Activated T-helper 1 cell treated with Interleukin-2 at 50 U/mL for 16 hours (primary cell): ENCODE measurements around the gene LRIT3.

Experiments used
- DNase-seq: peaks from one replicate; pipeline ENCODE4 v3.0.0-alpha.2; 2020; ENCODE audit warnings: low read depth

Gene LRIT3, protein sequence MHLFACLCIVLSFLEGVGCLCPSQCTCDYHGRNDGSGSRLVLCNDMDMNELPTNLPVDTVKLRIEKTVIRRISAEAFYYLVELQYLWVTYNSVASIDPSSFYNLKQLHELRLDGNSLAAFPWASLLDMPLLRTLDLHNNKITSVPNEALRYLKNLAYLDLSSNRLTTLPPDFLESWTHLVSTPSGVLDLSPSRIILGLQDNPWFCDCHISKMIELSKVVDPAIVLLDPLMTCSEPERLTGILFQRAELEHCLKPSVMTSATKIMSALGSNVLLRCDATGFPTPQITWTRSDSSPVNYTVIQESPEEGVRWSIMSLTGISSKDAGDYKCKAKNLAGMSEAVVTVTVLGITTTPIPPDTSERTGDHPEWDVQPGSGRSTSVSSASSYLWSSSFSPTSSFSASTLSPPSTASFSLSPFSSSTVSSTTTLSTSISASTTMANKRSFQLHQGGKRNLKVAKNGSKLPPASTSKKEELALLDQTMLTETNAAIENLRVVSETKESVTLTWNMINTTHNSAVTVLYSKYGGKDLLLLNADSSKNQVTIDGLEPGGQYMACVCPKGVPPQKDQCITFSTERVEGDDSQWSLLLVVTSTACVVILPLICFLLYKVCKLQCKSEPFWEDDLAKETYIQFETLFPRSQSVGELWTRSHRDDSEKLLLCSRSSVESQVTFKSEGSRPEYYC

DNA sequence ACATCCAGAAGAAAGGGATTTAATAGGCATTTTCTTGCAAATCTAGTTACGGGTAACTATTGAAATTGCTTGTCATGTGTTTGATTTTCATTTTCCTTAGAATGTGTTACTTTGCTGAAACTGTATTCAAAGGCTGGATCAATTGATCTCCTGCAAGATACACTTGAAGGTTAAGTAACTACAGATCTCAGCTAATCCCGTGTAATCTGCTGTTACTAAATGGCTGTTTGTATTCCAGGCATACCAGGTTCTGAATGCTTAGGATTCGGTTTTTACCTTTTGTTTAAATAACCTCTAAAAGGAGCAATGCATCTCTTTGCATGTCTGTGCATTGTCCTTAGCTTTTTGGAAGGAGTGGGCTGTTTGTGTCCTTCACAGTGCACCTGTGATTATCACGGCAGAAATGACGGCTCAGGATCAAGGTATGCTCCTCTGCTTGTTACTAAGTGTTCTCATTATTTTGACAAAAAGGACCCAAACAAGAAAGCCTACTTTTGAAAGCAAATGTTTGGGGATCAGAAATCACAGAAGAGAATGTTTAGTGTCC lies at the start of gene LRIT3:
TSS of gene LRIT3 (plus strand) at position 212 of the 547 bp plus-strand sequence. CDS start at position 307, 95 bp downstream.
- no peak for DNase-seq

DNA sequence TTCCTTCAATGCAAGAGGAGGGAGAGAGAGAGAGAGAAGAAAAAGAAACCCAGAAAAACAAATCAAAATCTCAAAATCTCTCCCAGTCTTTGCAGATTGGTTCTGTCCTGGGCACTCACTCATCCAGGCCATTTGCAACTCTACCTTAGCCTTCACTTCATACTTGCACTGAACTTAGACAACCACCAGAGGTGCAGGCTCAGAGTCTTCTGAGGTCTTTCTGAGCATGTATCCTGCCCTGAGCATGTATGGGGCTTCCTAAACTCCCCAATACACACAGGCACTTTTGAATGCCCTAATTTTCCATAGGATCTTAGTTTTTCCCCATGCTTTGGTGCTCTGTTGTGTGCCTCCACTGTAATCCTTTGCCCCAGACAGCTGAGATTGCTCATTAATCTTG lies 49.0 kb upstream of the LRIT3 start:
- no peak for DNase-seq

- no peak for DNase-seq
Measured at GRCh38 chr4:109801099-109801789, 46.7 kb upstream of the LRIT3 start.

- no peak for DNase-seq
Measured at GRCh38 chr4:109801895-109802319, 46.0 kb upstream of the LRIT3 start, which contains the start of gene CFI. TSS of gene CFI (minus strand) at chr4:109801999. CDS start at chr4:109801971, 28 bp downstream.

DNA sequence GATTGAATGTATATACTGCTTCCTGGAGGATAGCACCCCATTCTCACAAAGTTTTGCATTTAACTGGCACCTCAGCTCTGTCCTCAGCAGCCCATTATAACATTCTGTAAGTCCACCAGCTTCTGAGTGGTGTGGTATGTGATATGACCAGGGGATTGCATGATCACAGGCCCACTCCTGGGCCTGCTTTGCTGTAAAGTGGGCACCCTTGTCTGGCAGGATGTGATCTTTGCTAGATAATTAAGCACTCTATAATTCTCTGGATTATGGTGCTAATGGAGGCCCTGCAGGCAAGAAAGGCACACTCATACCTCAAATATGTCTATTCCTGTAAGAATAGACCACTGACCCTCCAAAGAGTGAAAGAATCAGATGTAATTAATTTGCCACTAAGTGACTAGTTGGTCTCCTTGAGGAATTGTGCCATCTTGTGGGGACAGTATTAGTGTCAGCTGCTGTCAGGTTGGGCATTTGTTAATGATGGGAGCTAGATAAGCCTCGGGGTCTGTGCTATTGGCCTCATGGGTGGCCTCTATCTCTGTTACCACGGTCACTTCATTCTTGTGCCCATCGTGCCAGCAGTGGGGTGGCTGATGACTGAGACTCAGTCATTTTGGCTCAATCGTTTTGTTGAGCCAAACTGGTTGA lies 43.9 kb upstream of the LRIT3 start:
- no peak for DNase-seq

DNA sequence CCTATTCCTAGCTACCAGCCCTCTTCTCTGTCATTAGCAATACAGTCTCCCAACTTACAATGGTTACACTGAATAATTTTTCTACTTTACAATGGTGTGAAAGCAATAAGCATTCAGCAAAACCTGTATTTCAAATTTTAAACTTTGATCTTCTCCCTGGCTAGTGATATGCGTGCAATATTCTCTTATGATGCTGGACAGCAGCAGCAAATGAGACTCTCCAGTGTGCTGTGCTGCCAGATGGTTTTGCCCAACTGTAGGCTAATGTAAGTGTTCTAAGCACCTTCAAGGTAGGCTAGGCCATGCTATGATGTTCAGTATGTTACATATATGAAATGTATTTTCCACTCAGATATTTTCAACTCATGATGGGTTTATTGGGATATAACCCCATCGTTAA lies 38.3 kb upstream of the LRIT3 start:
- DNase-seq = no peak

GRCh38 chr4:109810552-109811387 lies 37.1 kb upstream of the LRIT3 start:
- DNase-seq = no peak

- DNase-seq = no peak
Measured at GRCh38 chr4:109811707-109812106, 36.2 kb upstream of the LRIT3 start.

- DNase-seq = peak; percentile 75
Measured at GRCh38 chr4:109815151-109816081, 32.5 kb upstream of the LRIT3 start, which contains the start of gene GAR1. TSS of gene GAR1 (plus strand) at chr4:109815762. CDS start at chr4:109816165, 403 bp downstream.

DNA sequence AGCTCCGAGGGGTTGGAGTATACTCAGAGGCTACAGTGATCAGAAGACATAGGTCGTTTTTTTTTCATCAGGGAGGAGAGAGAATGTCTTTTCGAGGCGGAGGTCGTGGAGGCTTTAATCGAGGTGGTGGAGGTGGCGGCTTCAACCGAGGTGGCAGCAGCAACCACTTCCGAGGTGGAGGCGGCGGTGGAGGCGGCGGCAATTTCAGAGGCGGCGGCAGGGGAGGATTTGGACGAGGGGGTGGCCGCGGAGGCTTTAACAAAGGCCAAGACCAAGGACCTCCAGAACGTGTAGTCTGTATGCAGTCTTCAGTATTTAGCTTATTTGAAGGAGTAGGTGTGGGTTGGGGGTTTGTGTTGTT lies 31.8 kb upstream of the LRIT3 start:
- peak; percentile 14 for DNase-seq

DNA sequence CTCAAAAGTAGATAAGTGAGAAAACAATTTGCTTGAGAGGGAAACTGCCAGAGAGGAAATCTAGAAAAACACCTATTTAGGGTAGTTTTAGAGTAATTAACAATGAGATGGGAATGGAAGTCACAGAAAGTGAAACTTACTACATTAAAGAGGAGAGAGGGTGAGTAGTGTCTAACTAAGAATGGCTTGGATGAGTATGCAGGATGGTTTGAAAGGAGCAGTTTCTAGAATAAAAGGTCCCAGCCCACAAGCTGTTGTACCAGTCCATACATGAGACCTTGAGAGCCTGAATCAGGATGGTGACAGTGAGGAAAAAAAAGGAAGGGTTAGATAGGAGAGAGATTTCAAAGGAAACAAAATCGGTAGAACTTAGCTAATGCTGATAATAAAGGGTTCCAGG lies 31.0 kb upstream of the LRIT3 start:
- DNase-seq = no peak

- DNase-seq = no peak
Measured at GRCh38 chr4:109818268-109818667, 29.6 kb upstream of the LRIT3 start.

- no peak for DNase-seq
Measured at GRCh38 chr4:109820563-109820962, 27.3 kb upstream of the LRIT3 start.

DNA sequence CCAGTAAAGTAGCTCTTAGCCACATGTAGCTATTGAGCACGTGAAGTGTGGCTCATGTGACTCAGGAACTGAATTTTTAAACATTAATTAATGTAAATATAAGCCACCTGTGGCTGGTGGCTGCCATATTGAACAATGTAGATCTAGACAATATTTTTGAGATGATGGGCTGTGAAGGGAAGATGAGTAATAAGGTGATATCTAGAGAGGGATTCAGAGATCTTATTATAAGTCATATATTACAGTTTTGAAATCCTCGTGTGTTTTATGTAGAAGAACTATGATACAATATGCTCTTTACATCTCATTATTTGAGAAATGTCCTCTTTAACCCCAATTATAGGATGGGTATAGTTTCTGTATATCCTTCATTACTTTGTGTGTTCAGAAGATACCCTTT lies 26.7 kb upstream of the LRIT3 start:
- no peak for DNase-seq

- DNase-seq = no peak
Measured at GRCh38 chr4:109826719-109827118, 21.2 kb upstream of the LRIT3 start.

- DNase-seq = no peak
Measured at GRCh38 chr4:109827672-109828071, 20.2 kb upstream of the LRIT3 start, which contains the start of gene RRH. TSS of gene RRH (plus strand) at chr4:109827972. CDS start at chr4:109828028, 56 bp downstream.

DNA sequence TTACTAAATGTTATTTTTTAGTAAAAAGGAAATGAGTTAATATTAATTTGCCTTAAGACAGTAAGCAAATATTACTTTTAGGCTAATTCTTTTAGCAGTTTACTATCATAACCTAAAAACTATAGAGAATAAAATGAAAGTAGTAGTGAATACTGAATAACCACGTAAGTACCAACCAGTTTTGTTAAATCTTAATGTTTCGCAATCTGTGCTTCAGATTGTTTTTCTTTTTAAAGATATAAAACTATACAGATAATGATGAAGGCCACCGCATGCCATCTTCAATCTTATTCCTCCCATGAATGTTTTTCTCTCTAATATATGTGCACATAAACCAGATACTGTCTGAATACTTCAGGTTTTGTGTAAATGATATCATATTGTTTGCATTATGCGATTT lies 14.2 kb upstream of the LRIT3 start:
- DNase-seq = no peak

DNA sequence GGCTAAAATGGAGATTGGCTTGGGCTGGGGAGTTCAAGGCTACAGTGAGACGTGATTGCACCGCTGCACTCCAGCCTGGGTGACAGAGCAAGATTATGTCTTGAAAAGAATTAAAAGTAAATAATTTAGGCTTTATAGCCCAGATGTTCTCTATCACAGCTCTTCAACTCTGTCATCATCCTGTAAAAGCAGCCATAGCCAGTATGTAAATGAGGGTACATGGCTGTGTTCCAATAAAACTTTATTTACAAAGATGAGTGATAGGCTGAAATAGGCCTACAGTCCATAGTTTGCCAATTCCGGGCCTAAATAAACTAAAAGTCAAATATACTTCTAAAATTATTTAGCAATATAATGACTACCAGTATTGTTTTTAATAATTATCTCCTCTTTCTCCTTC lies 10.9 kb upstream of the LRIT3 start:
- no peak for DNase-seq

- no peak for DNase-seq
Measured at GRCh38 chr4:109846395-109847098, 1.4 kb upstream of the LRIT3 start.
